Keratinocyte (primary cell): ENCODE results near the gene ZCCHC7. TPM values are rescaled to one million over a fixed set of nuclear protein-coding genes. Genes with fewer than 3 reads are reported as not detected.

ENCODE experiments used
- DNase-seq: peaks from one replicate; pipeline ENCODE4 v3.0.0-alpha.2; 2011; ENCODE audit warnings: low read depth, missing footprints, low spot score
- FAIRE-seq: peaks from 2 replicates; lab custom pipeline; 2011; peaks lifted over from hg19 to GRCh38; lab: Jason Lieb, UNC
- H2AFZ ChIP-seq: 2 replicates; pipeline ENCODE4 v1.6.0; 2012; ENCODE audit warnings: low read length, control low read depth, inconsistent platforms; ENCODE audit not compliant: control insufficient read depth
- H3K27ac ChIP-seq: 2 replicates; pipeline ENCODE4 v1.5.1; 2011; ENCODE audit warnings: low read length; ENCODE audit not compliant: control insufficient read depth, insufficient read depth
- H3K27me3 ChIP-seq: 3 replicates; pipeline ENCODE4 v1.6.0; 2011; ENCODE audit warnings: low read length; ENCODE audit not compliant: control insufficient read depth, insufficient read depth; ENCODE audit errors: extremely low read depth
- H3K36me3 ChIP-seq, 2 experiments: 2 replicates in 1 of 2; 3 replicates in 1 of 2; pipeline ENCODE4 v1.5.1; 2011; ENCODE audit warnings: low read length in 2 of 2, mild to moderate bottlenecking in 1 of 2; ENCODE audit not compliant: control insufficient read depth in 2 of 2, insufficient read depth in 2 of 2; ENCODE audit errors: extremely low read depth in 1 of 2
- H3K4me1 ChIP-seq: 3 replicates; pipeline ENCODE4 v1.5.1; 2011; ENCODE audit warnings: low read length; ENCODE audit not compliant: control insufficient read depth, insufficient read depth; ENCODE audit errors: extremely low read depth
- H3K4me2 ChIP-seq: 3 replicates; pipeline ENCODE4 v1.6.0; 2011; ENCODE audit warnings: low read depth, low read length; ENCODE audit not compliant: control insufficient read depth, insufficient read depth; ENCODE audit errors: extremely low read depth
- H3K4me3 ChIP-seq, 3 experiments: fragments of 200-600 bp in 1 of 3; sonication (generic) in 1 of 3; 2 replicates in 2 of 3; 3 replicates in 1 of 3; pipeline ENCODE4 v1.5.1; 2011 to 2016; ENCODE audit warnings: low read length in 3 of 3, mild to moderate bottlenecking in 3 of 3, control low read depth in 2 of 3, inconsistent platforms in 1 of 3, low read depth in 1 of 3, mixed read lengths in 1 of 3, mixed run types in 1 of 3, moderate library complexity in 1 of 3; ENCODE audit not compliant: control insufficient read depth in 2 of 3, insufficient read depth in 2 of 3; ENCODE audit errors: extremely low read depth in 1 of 3
- H3K79me2 ChIP-seq: 2 replicates; pipeline ENCODE4 v1.6.0; 2012; ENCODE audit warnings: low read length; ENCODE audit not compliant: control insufficient read depth, insufficient read depth
- H3K9ac ChIP-seq: 3 replicates; pipeline ENCODE4 v1.6.0; 2011; ENCODE audit warnings: low read length; ENCODE audit not compliant: control insufficient read depth, insufficient read depth; ENCODE audit errors: extremely low read depth
- H3K9me1 ChIP-seq: 3 replicates; pipeline ENCODE4 v1.6.0; 2011; ENCODE audit warnings: low read length; ENCODE audit not compliant: control insufficient read depth, insufficient read depth; ENCODE audit errors: extremely low read depth
- H3K9me3 ChIP-seq: 2 replicates; pipeline ENCODE4 v1.5.1; 2012; ENCODE audit warnings: low read depth, low read length; ENCODE audit not compliant: control insufficient read depth
- H4K20me1 ChIP-seq: 3 replicates; pipeline ENCODE4 v1.6.0; 2011; ENCODE audit warnings: low read length; ENCODE audit not compliant: control insufficient read depth, insufficient read depth; ENCODE audit errors: extremely low read depth
- CTCF ChIP-seq, 3 experiments: IDR thresholded peaks in 1 of 3; conservative IDR thresholded peaks in 1 of 3; optimal IDR thresholded peaks in 1 of 3; 2 replicates in 2 of 3; 3 replicates in 1 of 3; pipeline versions ENCODE3 to v1.5.1; 2011; ENCODE audit warnings: low read length in 3 of 3, mild to moderate bottlenecking in 3 of 3, moderate library complexity in 2 of 3, control low read depth in 1 of 3, inconsistent platforms in 1 of 3; ENCODE audit not compliant: insufficient read depth in 2 of 3; ENCODE audit errors: extremely low read depth in 1 of 3
- EZH2 ChIP-seq: IDR thresholded peaks from one replicate; pipeline ENCODE4 v1.6.1; 2012; ENCODE audit warnings: inconsistent platforms, mild to moderate bottlenecking, low read length, moderate library complexity
- dilution Hi-C: fragments of 300-500 bp; cut with MboI; formaldehyde crosslinking; loops from one replicate; pipeline ENCODE4 v1.7.0; 2020; ENCODE audit warnings: low sequenced_read_pairs; ENCODE audit not compliant: extremely low pct_ligation_motif_present
- polyA plus RNA-seq, 5 experiments: library from polyadenylated mRNA; depleted of rRNA in 3 of 5; stranded (reverse) in 3 of 5; stranded (forward) in 1 of 5; unstranded in 1 of 5; fragments of >200 nt; gene quantifications; 1 replicate in 1 of 5; 2 replicates in 3 of 5; 3 replicates in 1 of 5; pipeline versions ENCODE4 v1.2.1 to v1.2.3, GENCODE V29; 2011 to 2012; ENCODE audit warnings: missing spikeins in 2 of 5, low read depth in 1 of 5, low replicate concordance in 1 of 5

ZCCHC7 gene
- polyA plus RNA-seq, 1 donor (not counting 4 experiments of a cell fraction or from before 2014, with no cell fraction given), result 16.5 TPM

- no peaks in the 10 kb centered on the region for H4K20me1 ChIP-seq
- H3K4me2 ChIP-seq, result no peak overlapping the region
- no peaks in the 10 kb centered on the region for H3K4me1 ChIP-seq
- H3K36me3 ChIP-seq, result no peaks in the 10 kb centered on the region
- H3K27ac ChIP-seq, result no peak overlapping the region
- TF ChIP-seq EZH2 (no peak), CTCF (optimal IDR thresholded peaks at IDR 0.05 in 1 of 3, IDR thresholded peaks at IDR 0.05 in 1 of 3, conservative IDR thresholded peaks at IDR 0.05 in 1 of 3; ENCODE audit: extremely low read depth in 1 of 3, insufficient read depth in 2 of 3, low read length in 3 of 3) (no peak)
- H3K27me3 ChIP-seq, result no peaks in the 10 kb centered on the region
- FAIRE-seq, result no peak
- H3K79me2 ChIP-seq, result no peaks in the 10 kb centered on the region
- no peak overlapping the region for H3K4me3 ChIP-seq
- no peak overlapping the region for H2AFZ ChIP-seq
- H3K9ac ChIP-seq, result no peak overlapping the region
- dilution Hi-C loops, result no loop called here
- no peaks in the 10 kb centered on the region for H3K9me3 ChIP-seq
- no peaks in the 10 kb centered on the region for H3K9me1 ChIP-seq
- no peak for DNase-seq
Observed at GRCh38 chr9:37380570-37380969, 260.2 kb downstream of the ZCCHC7 start.

- Histone ChIP-seq H4K20me1 (no peaks in the 10 kb centered on the region), H2AFZ (no peak overlapping the region), H3K9me1 (no peaks in the 10 kb centered on the region), H3K79me2 (no peaks in the 10 kb centered on the region), H3K27ac (no peak overlapping the region), H3K4me2 (no peak overlapping the region), H3K27me3 (no peaks in the 10 kb centered on the region), H3K9me3 (no peaks in the 10 kb centered on the region), H3K9ac (no peak overlapping the region), H3K4me1 (no peaks in the 10 kb centered on the region), H3K4me3 (no peak overlapping the region), H3K36me3 (no peaks in the 10 kb centered on the region)
- FAIRE-seq (no peak), DNase-seq (no peak)
- no peak for TF ChIP-seq EZH2
- no peak for TF ChIP-seq CTCF (optimal IDR thresholded peaks at IDR 0.05 in 1 of 3, IDR thresholded peaks at IDR 0.05 in 1 of 3, conservative IDR thresholded peaks at IDR 0.05 in 1 of 3; ENCODE audit: extremely low read depth in 1 of 3, insufficient read depth in 2 of 3, low read length in 3 of 3)
- dilution Hi-C loops, result no loop called here
Observed at GRCh38 chr9:37381094-37381741, 260.8 kb downstream of the ZCCHC7 start.
